Measurements from ENCODE around the gene PPP1R1C. TPM values are rescaled to one million over a fixed set of nuclear protein-coding genes. Genes with fewer than 3 reads are reported as not detected.

PPP1R1C gene
- total and polyA plus RNA-seq, 2 experiments from 2014 or later = 3.5 to 18.8 TPM

DNA sequence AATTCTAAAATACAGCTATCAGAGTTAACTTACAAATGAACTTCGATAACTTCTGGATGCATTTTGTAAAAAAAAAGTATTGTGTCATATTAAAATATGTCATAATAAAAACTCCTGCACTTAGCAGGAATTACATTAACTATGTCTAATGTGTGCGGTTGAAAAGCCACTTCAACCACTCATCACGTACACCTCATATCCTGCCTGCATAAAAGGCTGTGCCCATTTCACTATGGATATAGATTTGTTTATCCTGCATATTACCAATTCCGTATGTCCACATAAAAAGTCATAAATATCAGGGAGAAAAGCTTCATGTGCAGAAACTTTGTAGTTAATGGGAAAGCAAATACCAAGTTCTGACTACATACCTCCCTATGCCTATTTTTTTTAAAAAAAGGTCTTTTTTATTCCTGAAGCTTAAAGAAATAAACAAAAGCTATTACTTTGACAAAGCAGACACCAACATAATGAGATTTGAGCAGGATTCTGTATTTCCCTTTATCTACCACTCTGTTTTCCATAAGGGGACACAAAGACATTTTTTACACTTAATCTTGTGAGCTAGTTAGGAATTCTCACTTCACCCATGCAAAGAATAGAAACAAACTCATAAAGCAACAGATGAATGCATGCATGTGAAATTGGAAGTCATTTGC lies 96.1 kb downstream of the PPP1R1C start:
- H2AFZ ChIP-seq = no peak overlapping the region
- Mint-ChIP-seq H3K4me1 (peaks cover 2% of the 10 kb centered on the region; the same call in 1 of the 3 replicates), H3K9me3 (no peaks in the 10 kb centered on the region), H3K27ac (no peak overlapping the region), H3K27me3 (ENCODE audit: insufficient read depth, low read depth, poor library complexity) (no peaks in the 10 kb centered on the region), H3K4me3 (no peak overlapping the region), H3K36me3 (ENCODE audit: low read depth) (no peaks in the 10 kb centered on the region)
- H3K36me3 ChIP-seq (ENCODE audit: insufficient read depth) = no peaks in the 10 kb centered on the region
- no peak overlapping the region for H3K27ac ChIP-seq (ENCODE audit: low read depth)
- ATAC-seq = no peak
- no peaks in the 10 kb centered on the region for H3F3A ChIP-seq (replicated peaks; ENCODE audit: low read depth)
- no peaks in the 10 kb centered on the region for H3K27me3 ChIP-seq (ENCODE audit: insufficient read depth)
- no peaks in the 10 kb centered on the region for H4K20me1 ChIP-seq (replicated peaks; ENCODE audit: insufficient read depth)
- no peaks in the 10 kb centered on the region for H3K79me2 ChIP-seq (replicated peaks; ENCODE audit: insufficient read depth)
- TF ChIP-seq STAT1 (IDR thresholded peaks at IDR 0.05; ENCODE audit: unreplicated experiment) (no peak), REST (IDR thresholded peaks at IDR 0.05; ENCODE audit: unreplicated experiment) (no peak), CREB1 (CRISPR knock-in tag; IDR thresholded peaks at IDR 0.05; ENCODE audit: low read depth) (no peak), ZNF114 (CRISPR knock-in tag; IDR thresholded peaks at IDR 0.05) (no peak), ZNF462 (CRISPR knock-in tag; IDR thresholded peaks at IDR 0.05) (no peak), ZNF331 (CRISPR knock-in tag; IDR thresholded peaks at IDR 0.05; ENCODE audit: low read depth) (no peak), NANOG (IDR thresholded peaks at IDR 0.05; ENCODE audit: borderline replicate concordance) (no peak), JUNB (IDR thresholded peaks at IDR 0.05; ENCODE audit: unreplicated experiment) (no peak), POLR2AphosphoS5 (IDR thresholded peaks at IDR 0.05; ENCODE audit: low read depth) (no peak), EZH2phosphoT487 (IDR thresholded peaks at IDR 0.05; ENCODE audit: unreplicated experiment) (no peak), EZH2 (IDR thresholded peaks at IDR 0.05; ENCODE audit: low read depth, unreplicated experiment) (no peak)
- TF ChIP-seq, protein P1, sequence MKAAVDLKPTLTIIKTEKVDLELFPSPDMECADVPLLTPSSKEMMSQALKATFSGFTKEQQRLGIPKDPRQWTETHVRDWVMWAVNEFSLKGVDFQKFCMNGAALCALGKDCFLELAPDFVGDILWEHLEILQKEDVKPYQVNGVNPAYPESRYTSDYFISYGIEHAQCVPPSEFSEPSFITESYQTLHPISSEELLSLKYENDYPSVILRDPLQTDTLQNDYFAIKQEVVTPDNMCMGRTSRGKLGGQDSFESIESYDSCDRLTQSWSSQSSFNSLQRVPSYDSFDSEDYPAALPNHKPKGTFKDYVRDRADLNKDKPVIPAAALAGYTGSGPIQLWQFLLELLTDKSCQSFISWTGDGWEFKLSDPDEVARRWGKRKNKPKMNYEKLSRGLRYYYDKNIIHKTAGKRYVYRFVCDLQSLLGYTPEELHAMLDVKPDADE (IDR thresholded peaks at IDR 0.05) = no peak
- TF ChIP-seq, protein P2, sequence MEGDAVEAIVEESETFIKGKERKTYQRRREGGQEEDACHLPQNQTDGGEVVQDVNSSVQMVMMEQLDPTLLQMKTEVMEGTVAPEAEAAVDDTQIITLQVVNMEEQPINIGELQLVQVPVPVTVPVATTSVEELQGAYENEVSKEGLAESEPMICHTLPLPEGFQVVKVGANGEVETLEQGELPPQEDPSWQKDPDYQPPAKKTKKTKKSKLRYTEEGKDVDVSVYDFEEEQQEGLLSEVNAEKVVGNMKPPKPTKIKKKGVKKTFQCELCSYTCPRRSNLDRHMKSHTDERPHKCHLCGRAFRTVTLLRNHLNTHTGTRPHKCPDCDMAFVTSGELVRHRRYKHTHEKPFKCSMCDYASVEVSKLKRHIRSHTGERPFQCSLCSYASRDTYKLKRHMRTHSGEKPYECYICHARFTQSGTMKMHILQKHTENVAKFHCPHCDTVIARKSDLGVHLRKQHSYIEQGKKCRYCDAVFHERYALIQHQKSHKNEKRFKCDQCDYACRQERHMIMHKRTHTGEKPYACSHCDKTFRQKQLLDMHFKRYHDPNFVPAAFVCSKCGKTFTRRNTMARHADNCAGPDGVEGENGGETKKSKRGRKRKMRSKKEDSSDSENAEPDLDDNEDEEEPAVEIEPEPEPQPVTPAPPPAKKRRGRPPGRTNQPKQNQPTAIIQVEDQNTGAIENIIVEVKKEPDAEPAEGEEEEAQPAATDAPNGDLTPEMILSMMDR (conservative IDR thresholded peaks at IDR 0.05; ENCODE audit: low read depth in 2 of 2) = no peak
- no peaks in the 10 kb centered on the region for H3K9me2 ChIP-seq (ENCODE audit: insufficient read depth)
- no peak overlapping the region for H3K4me2 ChIP-seq
- no peak for DNase-seq (ENCODE audit: low spot score)
- H3K4me1 ChIP-seq (ENCODE audit: insufficient read depth) = 0 out of 2 replicates have a peak, but pooled peaks cover 4% of the 10 kb centered on the region
- H3K4me3 ChIP-seq = no peak overlapping the region

All from GM23338 (cell line).